Lung microvascular endothelial cell (primary cell): ENCODE data around the gene WDR75. TPM values are rescaled to one million over a fixed set of nuclear protein-coding genes. Genes with fewer than 3 reads are reported as not detected.
"Not testable (repeated sequence)": the region's sequence is repeated elsewhere in the genome, so short reads cannot be mapped to it uniquely, and the experiment has no call there.

ENCODE experiments used
- DNase-seq, 2 donors: peaks; one replicate each; pipeline versions ENCODE4 v3.0.0 to v3.0.0-alpha.2; 2010; ENCODE audit warnings: low read depth in 2 of 2
- total RNA-seq: library from RNA; depleted of rRNA; stranded (reverse); fragments of >200 nt; gene quantifications from 2 replicates; pipeline ENCODE4 v1.2.1, GENCODE V29; 2014

Gene WDR75
- total RNA-seq, 1 donor from 2014 or later: 44.4 TPM

- no peak for DNase-seq
Measured at GRCh38 chr2:189440644-189440946, 679 bp upstream of the WDR75 start.

DNA sequence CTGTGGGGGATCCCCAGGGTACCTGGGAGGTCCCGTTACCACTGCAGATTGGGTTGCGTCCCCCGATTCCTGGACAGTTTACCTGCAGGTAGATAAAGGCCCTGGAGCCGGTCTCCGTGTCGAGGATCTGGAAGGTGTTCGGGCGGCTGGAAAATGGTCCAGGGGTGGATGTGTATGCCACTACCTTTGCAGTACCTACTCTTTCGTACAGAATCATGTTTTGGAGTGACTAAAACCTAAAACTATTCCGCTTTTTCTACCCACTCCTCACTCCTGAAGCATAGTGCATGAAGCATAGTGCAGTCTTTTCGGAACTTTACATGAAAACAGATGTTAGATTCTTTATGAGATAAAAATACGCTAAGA lies 418 bp downstream of the WDR75 start:
- DNase-seq: no peak

DNA sequence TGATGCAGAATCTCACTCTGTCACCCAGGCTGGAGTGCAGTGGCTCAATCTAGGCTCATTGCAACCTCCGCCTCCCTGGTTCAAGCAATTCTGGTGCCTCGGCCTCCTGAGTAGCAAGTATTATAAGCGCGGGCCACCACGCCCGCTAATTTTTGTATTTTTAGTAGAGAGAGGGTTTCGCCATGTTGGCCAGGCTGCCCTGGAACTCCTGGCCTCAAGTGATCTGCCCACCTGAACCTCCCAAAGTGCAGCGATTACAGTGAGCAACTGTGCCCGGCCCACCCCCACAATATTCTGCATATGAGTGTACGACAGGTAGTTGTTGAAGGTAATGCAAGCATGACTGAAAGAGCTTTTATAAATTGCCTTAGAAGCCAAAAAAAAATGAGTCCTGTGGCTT lies 1.2 kb downstream of the WDR75 start:
- no peak for DNase-seq

GRCh38 chr2:189444322-189444721 lies 3.0 kb downstream of the WDR75 start:
- DNase-seq: peak; percentile 31 to 35

GRCh38 chr2:189446780-189447179 lies 5.5 kb downstream of the WDR75 start:
- no peak for DNase-seq

DNA sequence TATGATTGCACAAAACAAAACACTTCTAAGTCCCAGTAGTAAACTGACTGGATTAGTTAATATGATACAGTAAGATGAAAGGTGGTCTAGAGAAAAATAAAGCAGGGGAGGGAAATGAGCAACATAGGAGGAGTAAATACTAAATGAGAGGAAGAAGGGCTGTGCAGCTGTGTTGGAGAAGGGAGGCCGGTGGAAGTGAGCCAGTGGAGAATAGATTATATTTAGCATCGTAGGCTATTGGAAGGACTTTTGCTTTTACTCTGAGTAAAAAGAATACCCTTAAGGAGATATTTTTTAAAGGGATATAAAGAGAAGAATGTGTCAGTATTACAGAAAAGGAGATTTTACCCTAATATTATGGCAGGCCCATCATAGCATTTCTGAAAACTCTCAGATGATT lies 12.7 kb downstream of the WDR75 start:
- DNase-seq: no peak

- DNase-seq: no peak
Measured at GRCh38 chr2:189465076-189465475, 23.8 kb downstream of the WDR75 start.

DNA sequence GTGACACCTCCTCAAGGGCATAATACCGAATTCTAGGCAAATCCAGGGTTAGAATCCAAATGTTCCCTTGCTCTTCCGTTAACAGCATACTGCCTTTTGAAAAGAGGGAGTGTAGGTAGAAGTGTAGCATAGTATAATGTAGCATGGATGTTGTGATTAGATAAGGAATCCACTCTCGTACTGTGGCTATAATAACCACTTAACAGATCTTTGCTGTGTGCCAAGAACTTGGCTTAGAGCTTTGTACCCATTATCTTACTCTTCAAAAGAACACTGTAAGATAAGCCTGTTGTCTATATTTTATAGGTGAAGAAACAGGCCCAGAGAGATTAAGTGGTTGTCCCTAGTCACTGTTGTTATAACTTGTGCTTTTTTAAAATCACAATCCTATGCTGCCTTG lies 24.2 kb downstream of the WDR75 start:
- DNase-seq: no peak

DNA sequence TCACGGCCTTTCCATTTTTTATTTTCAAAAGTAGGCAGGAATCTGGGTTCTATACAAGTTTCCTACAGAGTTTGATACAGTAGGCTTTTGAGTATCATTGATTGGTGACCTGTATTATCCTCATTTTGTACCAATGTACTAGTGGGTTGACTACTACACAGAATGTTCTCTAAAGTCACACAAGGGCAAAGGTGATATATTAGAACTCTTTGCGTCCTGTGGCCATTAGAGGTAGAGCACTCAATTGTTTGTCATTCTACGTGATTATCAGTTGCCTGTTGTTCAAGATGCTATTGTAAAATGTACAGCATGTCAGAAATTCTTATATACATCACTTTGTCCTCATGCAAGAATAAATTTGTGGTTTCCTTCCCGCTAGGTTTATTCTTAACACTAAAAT lies 24.8 kb downstream of the WDR75 start:
- no peak for DNase-seq

- DNase-seq: peak; percentile 31 to 74
Measured at GRCh38 chr2:189466656-189467055, 25.4 kb downstream of the WDR75 start.

DNA sequence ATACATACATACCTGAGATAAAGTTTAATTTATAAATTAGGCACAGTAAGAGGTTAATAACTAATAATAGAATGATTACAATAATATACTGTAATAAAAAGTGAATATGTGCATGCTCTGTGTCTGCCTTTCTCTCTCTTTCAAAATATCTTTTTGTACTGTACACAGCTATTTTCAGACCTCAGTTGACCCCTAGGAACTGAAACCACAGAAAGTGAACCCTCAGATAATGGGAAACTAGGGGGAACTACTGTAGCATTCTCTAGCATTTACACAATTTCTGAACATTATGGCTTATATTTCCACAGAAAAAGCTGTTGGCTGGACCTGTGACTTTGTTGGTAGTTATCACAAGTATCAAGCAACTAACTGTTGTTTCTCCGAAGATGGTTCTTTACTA lies 25.9 kb downstream of the WDR75 start:
- no peak for DNase-seq

DNA sequence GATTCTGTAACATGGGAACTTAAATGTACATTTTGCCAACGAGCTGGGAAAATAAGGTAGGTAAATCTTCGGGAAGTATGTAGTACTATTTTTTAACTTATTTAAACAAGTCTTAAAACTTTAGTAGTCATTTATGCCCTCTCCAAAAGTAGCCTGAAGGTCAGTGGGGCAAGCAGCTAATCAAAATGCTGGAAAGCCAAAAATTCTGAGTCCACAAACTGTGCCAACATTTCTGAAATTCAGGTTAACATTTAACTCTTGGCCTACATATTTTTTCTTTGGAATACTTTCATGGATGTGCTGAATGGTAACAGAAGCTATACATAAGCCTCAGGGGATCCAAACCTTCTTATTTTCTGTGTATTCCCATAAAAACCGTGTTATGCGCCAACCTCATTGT lies 26.3 kb downstream of the WDR75 start:
- no peak for DNase-seq

DNA sequence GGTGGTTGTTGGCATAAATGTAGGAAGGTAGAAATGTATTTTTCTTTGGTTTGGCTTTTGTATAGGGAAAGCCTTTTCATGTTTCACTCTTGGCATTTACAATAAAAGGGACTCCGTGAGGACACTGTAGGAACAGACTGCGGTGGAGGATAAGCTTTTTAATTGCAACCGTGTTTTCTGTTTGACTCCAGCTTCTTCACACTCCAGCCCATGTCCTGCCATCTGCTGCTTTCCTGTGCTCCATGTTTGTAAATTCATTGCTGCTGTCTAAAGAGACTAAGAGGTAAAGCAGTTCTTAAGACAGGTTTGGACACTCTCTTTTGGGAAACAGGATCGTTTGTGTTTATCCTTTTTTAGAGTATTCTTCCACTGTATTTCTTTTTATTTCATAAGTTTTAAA lies 33.3 kb downstream of the WDR75 start:
- DNase-seq: no peak

DNA sequence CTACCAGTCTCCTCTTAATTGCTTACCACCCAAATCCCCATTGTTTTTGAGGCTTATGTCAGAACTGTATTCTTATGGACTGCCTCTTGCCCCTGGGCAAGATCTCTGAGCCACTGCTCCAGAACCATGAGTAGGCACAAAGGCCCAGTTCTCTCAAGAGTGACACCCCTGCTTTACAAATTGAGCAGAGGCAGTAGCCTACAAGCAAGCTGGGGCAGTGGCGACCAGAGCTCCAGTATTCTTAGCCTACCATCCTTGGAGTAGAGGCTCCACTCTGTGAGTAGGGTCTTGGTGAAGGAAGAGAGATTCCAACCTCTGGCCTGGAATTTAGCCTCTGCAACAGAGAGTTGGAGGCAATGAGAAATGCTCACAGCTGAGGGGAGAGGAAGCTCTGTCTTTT lies 36.5 kb downstream of the WDR75 start:
- DNase-seq: no peak

DNA sequence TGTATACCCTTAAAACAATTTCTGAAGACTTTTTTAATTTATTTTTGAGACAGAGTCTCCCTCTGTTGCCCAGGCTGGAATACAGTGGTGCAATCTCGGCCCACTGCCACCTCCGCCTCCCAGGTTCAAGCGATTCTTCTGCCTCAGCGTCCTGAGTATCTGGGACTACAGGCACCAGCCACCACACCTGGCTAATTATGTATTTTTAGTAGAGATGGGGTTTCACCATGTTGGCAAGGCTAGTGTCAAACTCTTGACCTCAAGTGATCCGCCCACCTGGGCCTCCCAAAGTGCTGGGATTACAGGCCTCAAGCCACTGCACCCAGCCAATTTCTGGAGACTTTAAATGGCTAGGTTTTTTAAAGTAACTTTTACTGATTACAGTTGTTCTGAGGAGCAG lies 37.0 kb downstream of the WDR75 start:
- DNase-seq: not testable (repeated sequence)

- no peak for DNase-seq
Measured at GRCh38 chr2:189481071-189481470, 39.8 kb downstream of the WDR75 start.

DNA sequence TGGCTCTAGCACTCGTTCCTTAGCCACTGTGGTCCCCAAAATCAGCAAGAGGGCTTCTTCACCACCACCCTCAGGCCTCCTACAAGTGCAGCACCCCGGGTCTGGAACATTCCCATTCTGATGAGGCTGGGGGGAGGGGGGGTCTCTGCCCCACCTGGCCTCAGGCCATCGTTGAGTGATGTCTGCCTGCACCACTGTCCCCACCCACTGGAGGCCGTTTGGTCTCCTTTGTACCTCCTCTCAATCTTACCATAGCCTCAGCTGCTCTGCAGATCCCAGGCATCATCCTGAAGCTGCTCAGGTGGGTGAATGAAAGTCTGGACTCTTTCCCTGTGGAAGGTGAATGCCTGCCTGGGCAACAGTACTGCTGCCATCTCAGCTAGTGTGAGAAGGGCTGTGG lies 42.3 kb downstream of the WDR75 start:
- DNase-seq: no peak

DNA sequence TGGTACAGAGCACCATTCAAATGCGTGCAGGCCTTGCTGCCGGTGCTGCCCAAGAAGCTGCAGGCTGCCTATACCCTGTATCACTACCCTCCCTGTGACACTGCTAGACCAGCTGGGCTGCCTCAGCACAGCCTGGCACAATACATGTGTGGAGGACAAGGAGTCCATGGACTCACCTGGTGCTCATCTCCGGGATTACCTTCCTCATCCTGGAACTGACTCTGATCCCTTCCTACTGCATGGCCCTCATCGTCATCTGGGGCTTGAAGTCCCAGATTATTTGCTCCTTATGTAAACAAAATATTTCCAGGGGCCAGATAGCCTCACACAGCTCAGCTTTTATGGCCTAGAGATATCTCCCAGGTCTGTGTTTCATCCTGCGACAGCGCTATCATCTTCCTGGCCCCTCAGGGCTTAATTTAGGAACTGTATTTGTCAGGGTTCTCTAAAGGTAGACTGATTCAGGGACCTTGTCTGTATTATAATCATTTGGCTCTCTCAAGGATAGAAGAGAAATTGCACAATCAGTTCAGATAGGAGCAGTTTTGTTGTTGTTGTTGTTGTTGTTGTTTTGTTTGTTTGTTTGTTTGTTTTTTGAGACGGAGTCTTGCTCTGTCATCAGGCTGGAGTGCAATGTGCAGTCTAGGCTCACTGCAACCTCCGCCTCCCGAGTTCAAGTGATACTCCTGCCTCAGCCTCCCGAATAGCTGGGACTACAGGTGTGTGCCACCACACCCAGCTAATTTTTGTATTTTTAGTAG lies 42.9 kb downstream of the WDR75 start:
- no peak for DNase-seq

DNA sequence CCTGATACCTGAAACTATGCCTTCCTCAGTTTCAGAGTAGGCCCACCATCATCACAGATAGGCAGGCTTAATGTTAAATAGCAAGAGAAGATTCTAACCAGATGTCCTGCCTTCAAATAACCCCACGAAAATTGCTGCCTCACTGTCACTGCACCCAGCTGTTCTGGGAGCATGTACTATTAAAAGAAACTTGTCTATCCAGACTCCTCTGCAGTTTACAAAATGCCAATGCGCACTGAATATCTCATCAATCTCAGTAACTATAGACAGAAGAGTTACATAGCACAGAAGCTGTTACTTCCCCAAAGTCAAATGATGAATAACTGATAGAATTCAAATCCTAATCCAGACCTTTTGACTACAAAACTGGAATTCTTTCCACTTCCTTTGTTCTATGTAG lies 43.9 kb downstream of the WDR75 start:
- no peak for DNase-seq

DNA sequence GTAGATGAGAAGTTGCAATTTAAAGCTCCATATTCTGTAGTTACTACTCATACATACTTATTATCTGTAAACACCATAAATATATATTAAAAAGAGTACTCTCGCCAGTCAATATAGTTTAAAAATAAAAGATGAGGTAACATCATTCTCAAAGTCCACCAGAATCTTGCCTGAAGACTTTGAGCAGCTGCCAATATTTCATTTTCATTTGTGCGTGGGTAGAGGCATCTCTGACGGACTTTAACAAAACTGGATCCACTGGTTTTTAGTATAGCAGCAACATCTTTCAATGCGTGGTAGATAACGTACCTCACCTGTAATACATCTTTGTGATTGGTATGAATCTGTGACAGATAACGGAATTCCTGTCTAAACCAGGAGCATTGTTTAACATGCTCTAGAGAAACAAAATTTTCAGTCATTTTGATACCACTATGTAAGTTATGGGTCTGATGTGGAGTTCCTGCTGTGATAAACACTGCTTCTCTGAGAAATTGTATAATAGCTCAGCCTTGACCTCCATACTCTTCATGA lies 45.0 kb downstream of the WDR75 start:
- no peak for DNase-seq

DNA sequence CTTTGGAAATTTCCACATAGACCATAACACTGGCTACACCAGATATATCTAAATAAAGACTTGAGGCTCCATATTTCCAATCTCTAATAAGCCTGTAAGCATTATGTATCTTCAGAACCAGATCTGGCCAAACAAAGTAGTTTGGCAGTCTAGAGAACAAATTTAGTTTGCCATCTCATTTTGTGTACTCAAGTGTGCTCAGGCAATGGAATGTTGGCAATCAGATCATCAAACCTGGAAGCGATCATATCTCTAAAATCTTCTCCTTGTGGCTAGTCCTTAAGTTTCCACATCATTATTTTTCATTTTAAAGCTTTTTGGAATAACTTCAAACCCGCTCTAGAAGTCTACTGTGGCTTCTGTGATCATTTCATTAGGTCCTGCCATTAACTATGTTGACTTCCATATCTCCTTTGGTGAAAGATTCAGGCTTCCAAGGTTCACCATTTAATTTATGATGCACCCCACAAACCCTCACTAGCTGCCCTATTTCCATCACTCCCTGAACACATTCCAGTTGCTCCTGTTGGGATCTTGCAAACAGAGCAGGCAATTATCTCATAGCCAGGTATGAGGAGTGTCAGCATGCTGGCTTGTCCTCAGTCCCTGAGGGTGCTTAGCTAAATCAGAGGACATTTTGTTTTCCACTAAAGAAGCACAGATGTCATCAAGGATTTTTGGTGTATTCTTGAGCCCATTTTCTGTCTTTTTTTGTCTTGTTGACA lies 46.2 kb downstream of the WDR75 start:
- no peak for DNase-seq

DNA sequence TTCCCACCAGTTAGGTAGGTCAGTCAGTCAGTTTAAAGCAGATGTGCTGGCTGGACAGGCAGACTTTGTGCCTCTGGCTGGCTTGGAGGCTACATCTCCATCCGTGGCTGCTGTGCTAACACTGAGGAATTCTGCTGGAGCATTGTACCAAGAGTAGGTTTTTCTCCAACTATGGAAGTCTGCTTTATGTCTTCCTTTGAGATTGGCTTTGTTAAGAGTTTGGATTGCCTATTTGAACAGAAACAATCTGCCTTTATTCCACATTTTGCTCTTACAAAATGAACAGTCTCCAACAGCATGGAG lies 46.7 kb downstream of the WDR75 start:
- no peak for DNase-seq

DNA sequence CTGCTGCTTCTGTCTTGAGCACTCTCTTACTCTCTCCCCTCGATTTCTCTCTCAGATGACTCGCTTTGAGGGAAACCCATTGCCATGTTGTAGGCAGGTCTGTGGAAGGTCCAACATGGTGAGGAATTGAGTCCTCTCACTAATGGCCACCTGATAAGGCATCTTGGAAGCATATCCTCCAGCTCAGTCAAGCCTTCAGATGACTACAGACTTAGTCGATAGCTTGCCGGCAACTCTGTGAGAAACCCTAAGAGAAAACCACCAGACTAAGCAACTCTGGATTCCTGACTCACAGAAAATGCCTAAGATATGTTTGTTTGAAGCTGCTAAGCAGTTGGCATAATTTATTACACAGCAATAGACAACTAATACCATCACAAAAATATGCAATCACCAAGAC lies 51.2 kb downstream of the WDR75 start:
- no peak for DNase-seq

GRCh38 chr2:189498205-189498604 lies 56.9 kb downstream of the WDR75 start:
- peak in 1 of 2 donors; percentile 40 for DNase-seq
